Activated CD8-positive, alpha-beta memory T cell treated with anti-CD3 and anti-CD28 coated beads, Interleukin-2, amount 50 U/mL, for 48 hours (primary cell): ENCODE data around the gene JAKMIP2.

Experiments
- DNase-seq: peaks from one replicate; pipeline ENCODE4 v3.0.0-alpha.2; 2020

The JAKMIP2 gene

GRCh38 chr5:147693233-147693632, 89.3 kb downstream of the JAKMIP2 start:
- DNase-seq = no peak

DNA sequence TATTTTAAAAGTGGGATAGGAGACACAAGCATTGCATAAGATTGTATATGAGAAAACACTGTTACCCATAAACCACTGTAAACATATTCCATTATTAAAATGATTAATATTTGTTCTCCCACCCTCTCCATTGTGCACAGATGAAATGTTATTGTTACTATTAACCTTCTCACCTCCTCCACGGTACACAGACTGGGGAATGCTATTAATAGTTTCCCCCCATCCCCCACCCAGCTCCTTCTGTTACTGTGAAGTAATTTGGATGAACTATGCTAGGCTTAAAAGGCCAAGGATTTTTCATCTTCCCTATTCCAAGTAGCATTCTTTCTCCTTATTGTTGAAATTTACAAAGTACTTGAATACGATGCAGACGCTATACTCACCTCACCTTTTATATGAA, 91.4 kb downstream of the JAKMIP2 start:
- DNase-seq = no peak

DNA sequence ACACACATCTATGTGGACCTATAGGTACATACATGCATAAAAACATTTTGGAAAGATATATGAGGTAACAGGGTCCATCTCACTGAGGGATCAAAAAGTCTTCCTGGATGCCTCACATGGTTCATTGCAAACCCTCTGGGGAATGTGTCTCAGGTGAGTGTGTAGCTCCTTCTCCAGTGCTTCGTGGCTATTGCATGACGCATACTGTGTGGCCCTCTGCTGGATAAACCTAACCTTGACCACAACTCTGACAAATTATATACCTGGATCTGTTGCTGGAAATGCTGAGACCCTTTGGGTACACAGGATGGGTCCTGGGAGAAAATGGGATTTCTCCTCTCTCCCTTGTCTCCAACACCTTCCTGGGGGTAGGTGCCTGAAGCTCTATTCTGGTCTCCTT, 91.9 kb downstream of the JAKMIP2 start:
- DNase-seq = no peak

DNA sequence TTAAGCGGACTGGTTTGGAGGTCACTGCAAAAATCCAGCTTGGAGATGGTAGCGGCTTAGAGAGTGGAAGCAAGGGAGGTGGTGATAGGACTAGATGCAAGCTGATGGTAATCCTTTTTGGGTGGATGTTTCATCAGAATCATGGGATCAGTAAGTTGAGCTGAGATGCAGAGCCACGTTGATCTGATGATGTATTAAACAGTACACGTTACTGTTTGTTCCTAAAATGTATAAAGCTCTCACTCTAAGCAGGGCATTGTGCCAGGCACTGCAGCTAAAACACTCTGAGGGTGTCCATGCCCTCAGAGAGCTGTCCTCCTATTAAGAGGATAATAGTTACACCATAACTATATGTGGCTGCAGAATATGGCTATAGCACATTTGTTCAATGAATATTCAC, 93.1 kb downstream of the JAKMIP2 start:
- DNase-seq = no peak

- DNase-seq = no peak
Measured at GRCh38 chr5:147688656-147689356, 93.7 kb downstream of the JAKMIP2 start.

DNA sequence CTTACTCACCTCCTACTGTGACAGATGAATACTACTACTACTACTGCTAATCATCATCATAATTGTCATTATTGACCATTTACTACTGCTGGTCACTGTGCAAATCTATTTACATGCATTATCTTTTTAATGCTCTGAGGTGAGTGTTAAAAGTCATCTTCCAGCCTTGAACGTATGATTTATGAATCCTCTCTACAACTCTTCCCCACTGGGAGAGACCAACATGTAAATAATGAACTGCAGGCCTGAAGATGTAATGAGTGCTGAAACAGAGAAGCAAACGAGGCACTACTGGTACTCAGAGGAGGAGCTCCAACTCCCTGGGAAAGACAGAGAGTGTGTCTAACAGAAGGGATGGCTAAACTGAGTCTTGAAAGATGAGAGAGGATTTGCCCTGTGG, 95.4 kb downstream of the JAKMIP2 start:
- DNase-seq = no peak

- DNase-seq = no peak
Measured at GRCh38 chr5:147686421-147686820, 96.1 kb downstream of the JAKMIP2 start.

DNA sequence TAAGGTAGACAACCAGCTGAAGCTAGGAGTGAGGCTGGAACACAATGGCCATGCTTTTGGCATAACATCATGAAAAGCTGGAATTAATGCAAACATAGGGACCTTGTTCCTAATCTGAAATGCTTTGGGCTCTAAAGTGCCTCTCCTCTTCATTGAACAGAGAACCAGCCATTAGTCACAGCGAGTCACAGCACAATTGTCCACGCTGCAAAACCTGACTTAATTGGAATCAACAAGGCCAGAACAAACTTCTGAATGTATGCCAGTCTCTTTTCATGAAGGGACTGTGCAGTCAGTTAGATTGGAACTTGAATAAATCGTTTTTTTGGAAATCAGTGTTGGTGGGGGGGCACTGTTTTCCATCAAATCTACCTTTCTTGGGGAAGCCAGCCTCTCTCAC, 96.5 kb downstream of the JAKMIP2 start:
- no peak for DNase-seq

- DNase-seq = no peak
Measured at GRCh38 chr5:147675168-147675567, 107.4 kb downstream of the JAKMIP2 start.

DNA sequence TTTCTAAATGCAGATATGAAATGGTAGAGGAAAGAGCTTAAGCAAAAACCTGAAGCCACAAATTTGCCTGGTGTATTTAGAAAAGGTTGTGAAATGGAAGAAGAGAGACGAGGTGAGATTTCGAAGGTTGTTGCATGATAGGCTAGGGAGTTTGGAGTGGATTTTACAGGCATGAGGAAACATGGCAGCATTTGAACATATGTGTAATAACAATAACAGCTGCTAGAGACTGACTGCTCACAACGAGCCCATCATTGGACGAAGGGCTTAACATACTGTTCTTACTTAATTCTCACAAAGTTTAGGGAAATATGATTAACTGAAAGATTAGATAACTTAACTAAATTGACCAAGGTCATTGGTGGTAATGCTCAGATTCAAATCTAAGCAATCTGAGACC, 108.1 kb downstream of the JAKMIP2 start:
- no peak for DNase-seq

DNA sequence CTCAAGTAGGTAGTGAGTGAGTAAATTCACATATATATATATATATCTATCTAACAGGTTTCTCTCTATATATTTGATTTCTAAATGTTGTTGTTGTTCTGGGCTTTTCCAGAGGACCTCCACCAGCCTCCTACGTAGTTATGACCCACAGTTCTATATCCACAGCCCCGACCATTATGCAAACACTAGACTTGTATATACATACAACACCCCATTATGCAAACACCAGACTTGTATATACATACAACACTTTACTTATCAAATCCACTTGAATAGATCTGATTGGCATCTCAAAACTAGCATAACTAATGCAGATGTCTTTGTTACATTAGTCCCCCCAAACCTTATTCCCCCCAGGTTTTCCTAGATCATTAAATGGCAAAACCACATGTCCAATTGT, 108.7 kb downstream of the JAKMIP2 start:
- no peak for DNase-seq

- DNase-seq = no peak
Measured at GRCh38 chr5:147673266-147673665, 109.3 kb downstream of the JAKMIP2 start.

- no peak for DNase-seq
Measured at GRCh38 chr5:147671365-147671764, 111.2 kb downstream of the JAKMIP2 start.

GRCh38 chr5:147670815-147671214, 111.7 kb downstream of the JAKMIP2 start:
- DNase-seq = no peak

DNA sequence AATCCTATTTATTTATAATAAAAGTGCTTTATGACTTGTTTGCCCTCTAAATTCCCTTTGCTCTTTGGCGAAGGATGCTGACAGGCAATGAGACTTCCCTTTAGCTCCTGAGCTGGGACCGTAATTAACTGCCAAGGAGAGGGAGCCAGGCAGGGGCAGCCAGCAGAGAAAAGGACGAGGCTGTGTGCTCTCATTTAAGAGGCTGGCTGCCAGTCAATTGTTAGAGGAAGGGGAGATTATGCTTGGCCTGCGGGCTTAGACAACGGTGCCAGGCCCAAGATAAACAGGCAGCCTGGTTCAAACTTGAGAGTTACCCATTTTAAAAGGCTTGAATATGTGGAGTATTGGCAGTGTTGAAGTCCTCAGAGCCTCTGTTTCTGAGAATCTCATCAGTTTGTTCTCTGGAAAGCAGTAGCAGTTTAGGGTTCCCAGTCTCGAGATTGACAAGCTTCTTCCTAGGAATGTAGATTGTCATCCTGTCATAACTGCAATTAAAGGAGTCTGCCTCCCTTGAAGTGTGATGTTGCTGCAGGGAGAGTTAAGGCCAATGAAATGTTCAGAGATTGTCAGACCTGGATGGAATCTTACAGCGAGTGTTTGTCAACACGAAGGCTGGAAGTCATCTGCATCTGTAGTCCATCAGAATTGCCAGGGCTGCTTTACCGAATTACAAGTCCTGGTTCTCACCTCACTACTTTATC, 113.2 kb downstream of the JAKMIP2 start:
- no peak for DNase-seq

DNA sequence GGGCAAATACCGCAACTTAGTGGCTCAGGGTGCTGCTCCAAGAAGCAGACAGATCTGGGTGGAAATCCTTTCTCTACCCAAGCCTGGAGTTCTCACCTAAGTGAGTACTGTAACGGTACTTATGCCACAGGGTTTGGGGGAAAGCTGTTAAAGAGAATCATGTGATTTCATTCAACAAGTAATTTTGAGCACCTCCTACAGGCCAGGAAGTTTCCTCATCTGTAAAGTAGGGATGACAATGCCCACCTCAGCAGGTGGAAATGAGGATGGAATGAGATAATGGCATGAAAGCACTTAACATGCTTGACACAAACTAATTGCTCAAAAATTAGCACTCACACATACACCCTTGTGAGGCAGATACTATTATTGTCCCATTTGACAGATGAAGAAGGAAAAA, 114.1 kb downstream of the JAKMIP2 start:
- DNase-seq = no peak

- no peak for DNase-seq
Measured at GRCh38 chr5:147667363-147667762, 115.2 kb downstream of the JAKMIP2 start.

DNA sequence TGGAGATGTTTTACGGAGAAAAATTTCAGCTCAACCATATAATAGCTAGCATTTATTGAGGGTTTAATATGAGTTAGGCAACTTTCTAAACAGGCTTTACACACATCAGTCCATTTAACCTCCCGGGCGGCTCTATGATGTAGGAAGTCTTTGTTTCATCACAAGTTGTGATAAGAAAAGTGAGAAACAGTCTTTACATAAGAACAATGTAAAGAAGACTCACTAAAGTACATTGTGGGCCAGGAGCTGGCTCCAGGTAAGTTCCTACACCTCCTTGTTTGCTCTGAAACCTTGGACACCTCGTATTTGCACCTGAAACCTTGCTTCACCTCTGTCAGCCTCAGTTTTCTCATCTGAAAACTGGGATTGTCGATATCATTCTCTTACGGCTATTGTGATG, 116.1 kb downstream of the JAKMIP2 start:
- DNase-seq = no peak

- no peak for DNase-seq
Measured at GRCh38 chr5:147661541-147661940, 121.0 kb downstream of the JAKMIP2 start.

DNA sequence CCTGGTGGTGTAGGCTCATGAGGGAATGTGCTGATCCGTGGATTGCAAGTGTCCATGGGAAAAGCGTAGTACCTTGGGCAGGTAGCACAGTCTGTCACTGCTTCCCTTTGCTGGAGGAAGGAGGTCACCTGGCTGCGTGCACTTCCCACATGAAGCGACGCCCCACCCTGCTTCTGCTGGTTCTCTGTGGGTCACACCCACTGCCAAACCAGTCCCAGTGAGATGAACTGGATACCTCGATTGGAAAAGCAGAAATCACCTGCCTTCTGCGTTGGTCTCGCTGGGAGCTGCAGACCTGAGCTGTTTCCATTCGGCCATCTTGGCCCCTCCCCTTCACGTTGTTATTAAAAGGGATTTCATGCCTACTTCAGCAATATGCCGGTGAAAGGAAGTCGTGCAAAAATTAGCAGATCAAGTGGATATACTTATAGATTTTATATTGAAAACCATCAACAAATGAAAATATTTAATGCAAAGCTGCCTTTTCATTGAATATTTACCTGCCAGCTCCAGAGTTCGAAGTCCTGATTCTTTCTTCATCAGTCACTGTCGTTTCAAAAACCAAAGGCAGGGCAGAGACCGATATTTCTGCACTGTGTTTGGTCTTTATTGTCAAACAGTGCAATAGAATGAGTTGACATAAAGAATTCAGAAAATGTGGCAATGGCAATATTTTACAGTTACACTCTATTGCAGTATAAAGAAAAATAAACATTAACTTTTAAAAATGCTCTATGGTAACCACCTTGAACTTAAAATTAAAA, 123.2 kb downstream of the JAKMIP2 start:
- no peak for DNase-seq

- no peak for DNase-seq
Measured at GRCh38 chr5:147658293-147658932, 124.1 kb downstream of the JAKMIP2 start.

- no peak for DNase-seq
Measured at GRCh38 chr5:147648597-147648996, 133.9 kb downstream of the JAKMIP2 start.

- no peak for DNase-seq
Measured at GRCh38 chr5:147645197-147645596, 137.3 kb downstream of the JAKMIP2 start.

DNA sequence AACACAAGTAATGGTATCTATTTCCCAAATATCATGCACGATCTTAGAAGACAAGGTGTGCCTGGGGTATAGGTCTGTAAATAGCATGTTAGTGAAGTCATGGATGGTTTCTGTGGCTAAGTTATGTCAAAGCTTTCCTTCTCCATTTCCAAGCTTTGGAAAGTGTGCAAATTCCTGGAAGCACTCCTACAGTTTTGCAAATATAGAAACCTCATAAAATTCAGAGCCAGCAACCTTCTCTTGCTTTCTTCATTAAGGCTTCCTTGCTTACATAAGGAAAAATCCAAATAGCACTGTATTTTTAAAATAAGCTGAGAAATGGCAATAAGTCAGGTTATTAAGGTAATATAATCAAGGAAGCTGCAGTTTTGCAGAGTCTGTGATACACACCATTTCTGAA, 138.1 kb downstream of the JAKMIP2 start:
- no peak for DNase-seq
